ENCODE data around the gene OR14A16. TPM values are rescaled to one million over a fixed set of nuclear protein-coding genes. Genes with fewer than 3 reads are reported as not detected.

OR14A16 gene
- not detected in 2 replicates for total RNA-seq

GRCh38 chr1:247824023-247824422 lies at the start of gene OR14A16:
OR14A16 (minus strand) TSS chr1:247824119; CDS start chr1:247815729, 8,390 bp downstream.
- Mint-ChIP-seq H3K4me3 (no peak within 1 kb of the TSS), H3K9me3 (peaks cover 3% of the 10 kb centered on the region), H3K4me1 (peaks cover 7% of the 10 kb centered on the region), H3K27ac (no peak within 1 kb of the TSS), H3K27me3 (no peaks in the 10 kb centered on the region), H3K36me3 (ENCODE audit: low read depth) (no peaks in the 10 kb centered on the region)
- no peak for TF ChIP-seq CTCF (IDR thresholded peaks at IDR 0.05)
- CTCF ChIA-PET: no interaction called here
- no peak for DNase-seq
- POLR2A ChIA-PET: no interaction called here
- intact Hi-C loops (cut with micrococcal nuclease): no loop called here
- ATAC-seq (ENCODE audit: low read depth): no peak

- no peak for TF ChIP-seq CTCF (IDR thresholded peaks at IDR 0.05)
- Mint-ChIP-seq H3K4me1 (no peaks in the 10 kb centered on the region), H3K27me3 (peaks cover 7% of the 10 kb centered on the region), H3K27ac (no peak overlapping the region), H3K4me3 (no peak overlapping the region), H3K9me3 (no peaks in the 10 kb centered on the region), H3K36me3 (ENCODE audit: low read depth) (peaks cover 4% of the 10 kb centered on the region)
- DNase-seq: no peak
- POLR2A ChIA-PET: no interaction called here
- no peak for ATAC-seq (ENCODE audit: low read depth)
- intact Hi-C loops (cut with micrococcal nuclease): no loop called here
- CTCF ChIA-PET: no interaction called here
Observed at GRCh38 chr1:247865416-247865815, 41.5 kb upstream of the OR14A16 start.

- Mint-ChIP-seq H3K9me3 (no peaks in the 10 kb centered on the region), H3K27ac (no peak overlapping the region), H3K27me3 (peaks cover 7% of the 10 kb centered on the region), H3K4me3 (no peak overlapping the region), H3K36me3 (ENCODE audit: low read depth) (peaks cover 2% of the 10 kb centered on the region), H3K4me1 (no peaks in the 10 kb centered on the region)
- ChIA-PET CTCF (no interaction called here), POLR2A (no interaction called here)
- ATAC-seq (ENCODE audit: low read depth): no peak
- no peak for DNase-seq
- intact Hi-C loops (cut with micrococcal nuclease): no loop called here
- no peak for TF ChIP-seq CTCF (IDR thresholded peaks at IDR 0.05)
Observed at GRCh38 chr1:247864644-247865043, 40.7 kb upstream of the OR14A16 start.

- ATAC-seq (ENCODE audit: low read depth) (no peak), DNase-seq (no peak)
- ChIA-PET CTCF (no interaction called here), POLR2A (no interaction called here)
- no peak overlapping the region for H3K4me3 Mint-ChIP-seq
- peaks cover 17% of the 10 kb centered on the region for H3K27me3 Mint-ChIP-seq
- TF ChIP-seq CTCF (IDR thresholded peaks at IDR 0.05): no peak
- H3K9me3 Mint-ChIP-seq: no peaks in the 10 kb centered on the region
- no peak overlapping the region for H3K27ac Mint-ChIP-seq
- intact Hi-C loops (cut with micrococcal nuclease): no loop called here
- H3K36me3 Mint-ChIP-seq (ENCODE audit: low read depth): no peaks in the 10 kb centered on the region
- H3K4me1 Mint-ChIP-seq: peaks cover 7% of the 10 kb centered on the region
Observed at GRCh38 chr1:247862756-247863155, 38.8 kb upstream of the OR14A16 start.

- TF ChIP-seq CTCF (IDR thresholded peaks at IDR 0.05): no peak
- POLR2A ChIA-PET: no interaction called here
- H3K4me1 Mint-ChIP-seq: peaks cover 12% of the 10 kb centered on the region
- H3K36me3 Mint-ChIP-seq (ENCODE audit: low read depth): no peaks in the 10 kb centered on the region
- no peaks in the 10 kb centered on the region for H3K9me3 Mint-ChIP-seq
- ATAC-seq (ENCODE audit: low read depth): no peak
- H3K27ac Mint-ChIP-seq: peak overlapping the region; percentile 46
- H3K4me3 Mint-ChIP-seq: peak overlapping the region; percentile 82
- intact Hi-C loops (cut with micrococcal nuclease): loop anchor here (5.0 kb wide), 1 partner anchor 176 kb away; no protein-coding TSS in a partner anchor
- H3K27me3 Mint-ChIP-seq: peaks cover 27% of the 10 kb centered on the region
- CTCF ChIA-PET: no interaction called here
- DNase-seq: no peak
Observed at GRCh38 chr1:247857985-247858619, 34.2 kb upstream of the OR14A16 start.

Measured in activated B cell treated with CpG ODN at 0.5 μM for 24 hours (primary cell).